NB4 (cell line): ENCODE results near the gene POU2AF1.

Experiments used
- DNase-seq: peaks from one replicate; pipeline ENCODE4 v3.0.0; 2010; ENCODE audit warnings: low read depth
- H3K4me3 ChIP-seq: one replicate; pipeline ENCODE4 v1.5.1; 2011; ENCODE audit warnings: mild to moderate bottlenecking, low read depth, low read length, moderate library complexity
- CTCF ChIP-seq: IDR thresholded peaks from one replicate; pipeline ENCODE4 v1.5.1; 2012; ENCODE audit warnings: low read depth, low read length
- MAX ChIP-seq: IDR thresholded peaks from 2 replicates; pipeline ENCODE4 v1.6.1; 2011; ENCODE audit warnings: low read depth, low read length
- MYC ChIP-seq: IDR thresholded peaks from 2 replicates; pipeline ENCODE4 v1.6.1; 2011; ENCODE audit warnings: low read depth, low read length
- POLR2A ChIP-seq: IDR thresholded peaks from 2 replicates; pipeline ENCODE4 v1.6.1; 2011; ENCODE audit warnings: mild to moderate bottlenecking; ENCODE audit not compliant: insufficient read length; ENCODE audit errors: extremely low read depth

POU2AF1 gene

GRCh38 chr11:111378861-111379601, at the start of gene POU2AF1:
Gene POU2AF1, minus strand, starts transcription at chr11:111379275. Its CDS starts 98 bp downstream, at chr11:111379177.
- no peak within 1 kb of the TSS for H3K4me3 ChIP-seq
- DNase-seq, result no peak
- TF ChIP-seq MYC (no peak), POLR2A (no peak), MAX (no peak), CTCF (no peak)

- TF ChIP-seq MAX (no peak), CTCF (no peak), POLR2A (no peak), MYC (no peak)
- H3K4me3 ChIP-seq, result no peak overlapping the region
- DNase-seq, result no peak
These were observed 49.2 kb upstream of the POU2AF1 start for GRCh38 chr11:111428113-111428876.

- no peak for DNase-seq
- no peak for TF ChIP-seq POLR2A
- TF ChIP-seq MYC, result no peak
- no peak for TF ChIP-seq MAX
- no peak for TF ChIP-seq CTCF
- H3K4me3 ChIP-seq, result no peak overlapping the region
These were observed 48.4 kb upstream of the POU2AF1 start for GRCh38 chr11:111427471-111427912.

GRCh38 chr11:111426617-111427016, 47.5 kb upstream of the POU2AF1 start:
- no peak for TF ChIP-seq CTCF
- no peak for TF ChIP-seq POLR2A
- TF ChIP-seq MAX, result no peak
- no peak for TF ChIP-seq MYC
- H3K4me3 ChIP-seq, result no peak overlapping the region
- DNase-seq, result no peak

- H3K4me3 ChIP-seq, result no peak overlapping the region
- TF ChIP-seq POLR2A, result no peak
- TF ChIP-seq MYC, result no peak
- TF ChIP-seq CTCF, result no peak
- no peak for TF ChIP-seq MAX
- DNase-seq, result no peak
These were observed 44.2 kb upstream of the POU2AF1 start for GRCh38 chr11:111423250-111423615.
